SK-N-SH (cell line): Measurements from ENCODE around the gene ITLN1. TPM values are rescaled to one million over a fixed set of nuclear protein-coding genes. Genes with fewer than 3 reads are reported as not detected.

ENCODE experiments used
- CTCF ChIA-PET: fragments of 300-600, 350-600 bp; formaldehyde crosslinking; extraction: SDS; loops from one replicate; lab custom pipeline; 2021; lab: Yijun Ruan, JAX
- POLR2A ChIA-PET: fragments of 350-600 bp; sonication (Branson Sonifier 250); formaldehyde crosslinking; extraction: SDS; loops from one replicate; lab custom pipeline; 2020; ENCODE audit warnings: antibody characterized with exemption, inconsistent platforms; lab: Yijun Ruan, JAX
- DNase-seq: peaks from one replicate; pipeline ENCODE4 v3.0.0; 2012
- H2AFZ ChIP-seq: fragments of 200-600 bp; sonication (generic); 2 replicates; pipeline ENCODE4 v1.8.1; 2016; ENCODE audit warnings: antibody characterized with exemption, mild to moderate bottlenecking, low read depth
- H3F3A ChIP-seq: fragments of 200-600 bp; sonication (generic); replicated peaks from 2 replicates; pipeline ENCODE3; 2016; ENCODE audit warnings: antibody characterized with exemption, mild to moderate bottlenecking; ENCODE audit not compliant: insufficient read depth
- H3K27ac ChIP-seq, 2 experiments: fragments of 200-500 bp in 1 of 2; fragments of 200-600 bp in 1 of 2; sonication (Bioruptor generic) in 1 of 2; sonication (generic), shearing (Covaris generic) in 1 of 2; 2 replicates each; pipeline versions ENCODE4 v1.5.1 to v1.6.1; 2014 to 2016; ENCODE audit warnings: low read depth in 2 of 2, inconsistent platforms in 1 of 2, low read length in 1 of 2, mild to moderate bottlenecking in 1 of 2, mixed read lengths in 1 of 2
- H3K27me3 ChIP-seq: fragments of 200-600 bp; sonication (generic), shearing (Covaris generic); 2 replicates; pipeline ENCODE4 v1.6.1; 2016; ENCODE audit warnings: mixed run types; ENCODE audit not compliant: insufficient read depth
- H3K36me3 ChIP-seq, 2 experiments: fragments of 200-500 bp in 1 of 2; fragments of 200-600 bp in 1 of 2; sonication (Bioruptor generic) in 1 of 2; sonication (generic) in 1 of 2; replicated peaks in 1 of 2; 2 replicates each; pipeline versions ENCODE3 to v1.5.1; 2014 to 2016; ENCODE audit warnings: low read length in 1 of 2, mild to moderate bottlenecking in 1 of 2; ENCODE audit not compliant: insufficient read depth in 2 of 2, control insufficient read depth in 1 of 2
- H3K4me1 ChIP-seq, 2 experiments: fragments of 200-500 bp in 1 of 2; fragments of 200-600 bp in 1 of 2; sonication (Bioruptor generic) in 1 of 2; sonication (generic), shearing (Covaris generic) in 1 of 2; 2 replicates each; pipeline versions ENCODE4 v1.5.1 to v1.6.1; 2014 to 2016; ENCODE audit warnings: low read depth in 1 of 2, low read length in 1 of 2, mixed run types in 1 of 2; ENCODE audit not compliant: insufficient read depth in 2 of 2, control insufficient read depth in 1 of 2
- H3K4me2 ChIP-seq: fragments of 200-600 bp; sonication (generic), shearing (Covaris generic); 2 replicates; pipeline ENCODE4 v1.6.1; 2017; ENCODE audit warnings: mixed run types
- H3K4me3 ChIP-seq, 2 experiments: fragments of 200-500 bp in 1 of 2; fragments of 200-600 bp in 1 of 2; sonication (Bioruptor generic) in 1 of 2; sonication (generic), shearing (Covaris generic) in 1 of 2; 2 replicates each; pipeline versions ENCODE4 v1.5.1 to v1.8.1; 2014 to 2016; ENCODE audit warnings: low read depth in 2 of 2, inconsistent platforms in 1 of 2, low read length in 1 of 2, mild to moderate bottlenecking in 1 of 2, mixed read lengths in 1 of 2, moderate library complexity in 1 of 2
- H3K79me2 ChIP-seq: fragments of 200-600 bp; sonication (generic); 2 replicates; pipeline ENCODE4 v1.8.1; 2017; ENCODE audit warnings: mild to moderate bottlenecking; ENCODE audit not compliant: insufficient read depth
- H3K9ac ChIP-seq: fragments of 200-600 bp; sonication (generic); 2 replicates; pipeline ENCODE4 v1.6.1; 2017; ENCODE audit warnings: mixed run types
- H3K9me2 ChIP-seq: fragments of 200-600 bp; sonication (generic); 2 replicates; pipeline ENCODE4 v1.6.1; 2017; ENCODE audit warnings: mixed run types
- H3K9me3 ChIP-seq: fragments of 200-600 bp; sonication (generic); 2 replicates; pipeline ENCODE4 v1.6.1; 2017; ENCODE audit warnings: mixed run types, mild to moderate bottlenecking, moderate library complexity
- H4K20me1 ChIP-seq: fragments of 200-600 bp; sonication (generic); 2 replicates; pipeline ENCODE4 v1.6.1; 2017; ENCODE audit warnings: mild to moderate bottlenecking, mixed run types; ENCODE audit not compliant: insufficient read depth
- ELF1 ChIP-seq: IDR thresholded peaks from 2 replicates; pipeline ENCODE4 v1.4.0; 2012
- EP300 ChIP-seq, 2 experiments: IDR thresholded peaks; 2 replicates each; pipeline versions ENCODE4 v1.4.0 to v1.6.1; 2012; ENCODE audit warnings: borderline replicate concordance in 1 of 2, low read depth in 1 of 2, low read length in 1 of 2
- EZH2phosphoT487 ChIP-seq: fragments of 200-600 bp; sonication (generic); IDR thresholded peaks from 2 replicates; pipeline ENCODE4 v1.6.1; 2017; ENCODE audit warnings: low read depth, mixed run types, mild to moderate bottlenecking, antibody characterized with exemption, moderate library complexity, borderline replicate concordance
- FOXM1 ChIP-seq: IDR thresholded peaks from 2 replicates; pipeline ENCODE4 v1.4.0; 2012; ENCODE audit warnings: low read depth, mild to moderate bottlenecking
- JUND ChIP-seq: IDR thresholded peaks from 2 replicates; pipeline ENCODE4 v1.4.0; 2012
- MEF2A ChIP-seq: IDR thresholded peaks from 2 replicates; pipeline ENCODE4 v1.4.0; 2012; ENCODE audit warnings: low read depth, borderline replicate concordance
- MXI1 ChIP-seq: IDR thresholded peaks from 2 replicates; pipeline ENCODE4 v1.6.1; 2012; ENCODE audit warnings: mild to moderate bottlenecking, low read depth, low read length, improper control_type of control experiment
- NFIC ChIP-seq: IDR thresholded peaks from 2 replicates; pipeline ENCODE4 v1.4.0; 2012; ENCODE audit warnings: borderline replicate concordance
- NRF1 ChIP-seq: IDR thresholded peaks from 2 replicates; pipeline ENCODE4 v1.6.1; 2012; ENCODE audit warnings: low read depth, mild to moderate bottlenecking, low read length
- POLR2AphosphoS5 ChIP-seq: IDR thresholded peaks from 2 replicates; pipeline ENCODE4 v1.6.1; 2012; ENCODE audit warnings: low read depth, low read length
- RCOR1 ChIP-seq: fragments of 150-350 bp; IDR thresholded peaks from 2 replicates; pipeline ENCODE4 v1.6.1; 2017; ENCODE audit warnings: antibody characterized with exemption, low read length
- RFX5 ChIP-seq: IDR thresholded peaks from 2 replicates; pipeline ENCODE4 v1.6.1; 2012; ENCODE audit warnings: mild to moderate bottlenecking, improper control_type of control experiment, low read length
- TCF12 ChIP-seq: IDR thresholded peaks from 2 replicates; pipeline ENCODE4 v1.4.0; 2012
- YY1 ChIP-seq: IDR thresholded peaks from 2 replicates; pipeline ENCODE4 v1.4.0; 2012; ENCODE audit warnings: low read depth, mild to moderate bottlenecking
- WGBS: methylation state at CpG from one replicate; pipeline ENCODE4 v1.1.6; 2017; ENCODE audit warnings: low lambda C conversion rate; 5-methylcytosine and 5-hydroxymethylcytosine counted together
- polyA plus RNA-seq, 3 experiments: library from polyadenylated mRNA; depleted of rRNA; stranded (reverse); fragments of >200 nt; gene quantifications; 2 replicates each; pipeline ENCODE4 v1.2.3, GENCODE V29; 2012
- TF ChIP-seq, protein P1 (sequence below): fragments of 150-350 bp; IDR thresholded peaks from 2 replicates; pipeline ENCODE4 v1.6.1; 2016; ENCODE audit warnings: mild to moderate bottlenecking, low read depth, low read length
- TF ChIP-seq, protein P2 (sequence below): IDR thresholded peaks from 2 replicates; pipeline ENCODE4 v1.4.0; 2012; ENCODE audit warnings: low read depth, borderline replicate concordance
- TF ChIP-seq, protein P3 (sequence below): IDR thresholded peaks from 2 replicates; pipeline ENCODE4 v1.4.0; 2012; ENCODE audit warnings: low read depth
- TF ChIP-seq, protein P4 (sequence below): fragments of 150-350 bp; IDR thresholded peaks from 2 replicates; pipeline ENCODE4 v1.6.1; 2017; ENCODE audit warnings: antibody characterized with exemption, low read length, low read depth, borderline replicate concordance
- TF ChIP-seq, protein P5 (sequence below): IDR thresholded peaks from 2 replicates; pipeline ENCODE4 v1.6.1; 2012; ENCODE audit warnings: mild to moderate bottlenecking, low read depth, low read length, moderate library complexity
- TF ChIP-seq, protein P6 (sequence below): IDR thresholded peaks from 2 replicates; pipeline ENCODE4 v1.4.0; 2012; ENCODE audit warnings: low read depth, borderline replicate concordance

Gene ITLN1
- polyA plus RNA-seq, 1 of the 3 experiments (the other 2 are of a cell fraction), result not detected

DNA sequence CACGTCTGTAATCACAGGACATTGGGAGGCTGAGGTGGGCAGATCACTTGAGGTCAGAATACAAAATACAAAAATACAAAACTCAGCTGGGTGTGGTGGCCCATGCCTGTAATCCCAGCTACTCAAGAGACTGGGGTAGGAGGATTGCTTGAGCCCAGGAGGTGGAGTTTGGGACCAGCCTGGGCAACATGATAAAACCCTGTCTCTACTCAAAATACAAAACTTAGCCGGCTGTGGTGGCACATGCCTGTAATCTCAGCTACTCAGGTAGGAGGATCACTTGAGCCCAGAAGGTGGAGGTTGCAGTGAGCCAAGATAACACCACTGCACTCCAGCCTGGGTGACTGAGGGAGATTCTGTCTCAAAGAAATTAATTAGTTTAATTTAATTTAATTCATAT lies 6.5 kb upstream of the ITLN1 start (continued):
- TF ChIP-seq MXI1, result no peak
- no peak for TF ChIP-seq RCOR1
- TF ChIP-seq, all 33 proteins: peak for 0

DNA sequence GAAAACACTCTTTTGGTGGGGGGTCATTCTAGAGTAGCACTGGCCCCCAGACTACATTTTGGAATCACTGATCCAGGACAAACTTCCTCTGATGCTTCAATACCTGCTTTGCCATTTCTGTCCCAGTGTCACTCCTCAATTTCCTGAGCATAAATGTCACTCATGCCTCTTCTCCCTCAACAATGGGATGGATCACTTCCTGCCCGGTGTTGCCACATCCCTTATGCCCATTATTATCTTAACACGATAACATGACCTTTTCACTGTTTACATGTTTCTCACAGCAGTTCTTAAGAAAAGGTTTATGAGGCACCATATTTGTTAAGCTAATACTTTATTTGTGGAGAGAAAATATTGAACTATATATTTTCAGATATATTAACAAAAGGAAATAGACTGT lies 3.9 kb upstream of the ITLN1 start:
- Histone ChIP-seq H3K4me3 (no peak overlapping the region), H3K36me3 (no peaks in the 10 kb centered on the region), H3K27me3 (no peaks in the 10 kb centered on the region), H3K9me2 (no peaks in the 10 kb centered on the region), H2AFZ (no peak overlapping the region), H3K9ac (no peak overlapping the region), H3K4me1 (no peaks in the 10 kb centered on the region), H3K79me2 (no peaks in the 10 kb centered on the region), H3K4me2 (no peak overlapping the region), H4K20me1 (no peaks in the 10 kb centered on the region), H3F3A (no peaks in the 10 kb centered on the region), H3K9me3 (no peaks in the 10 kb centered on the region), H3K27ac (no peak overlapping the region)
- ChIA-PET POLR2A (no interaction called here), CTCF (no interaction called here)
- TF ChIP-seq FOXM1 (no peak), EZH2phosphoT487 (no peak), YY1 (no peak), RFX5 (no peak), MEF2A (no peak), NRF1 (no peak), POLR2AphosphoS5 (no peak), JUND (no peak), ELF1 (no peak), NFIC (no peak), EP300 (IDR thresholded peaks at IDR 0.05; ENCODE audit: borderline replicate concordance in 1 of 2, low read depth in 1 of 2, low read length in 1 of 2) (no peak), TCF12 (no peak)
- TF ChIP-seq, protein P1, sequence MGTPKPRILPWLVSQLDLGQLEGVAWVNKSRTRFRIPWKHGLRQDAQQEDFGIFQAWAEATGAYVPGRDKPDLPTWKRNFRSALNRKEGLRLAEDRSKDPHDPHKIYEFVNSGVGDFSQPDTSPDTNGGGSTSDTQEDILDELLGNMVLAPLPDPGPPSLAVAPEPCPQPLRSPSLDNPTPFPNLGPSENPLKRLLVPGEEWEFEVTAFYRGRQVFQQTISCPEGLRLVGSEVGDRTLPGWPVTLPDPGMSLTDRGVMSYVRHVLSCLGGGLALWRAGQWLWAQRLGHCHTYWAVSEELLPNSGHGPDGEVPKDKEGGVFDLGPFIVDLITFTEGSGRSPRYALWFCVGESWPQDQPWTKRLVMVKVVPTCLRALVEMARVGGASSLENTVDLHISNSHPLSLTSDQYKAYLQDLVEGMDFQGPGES, result no peak
- TF ChIP-seq, protein P2, sequence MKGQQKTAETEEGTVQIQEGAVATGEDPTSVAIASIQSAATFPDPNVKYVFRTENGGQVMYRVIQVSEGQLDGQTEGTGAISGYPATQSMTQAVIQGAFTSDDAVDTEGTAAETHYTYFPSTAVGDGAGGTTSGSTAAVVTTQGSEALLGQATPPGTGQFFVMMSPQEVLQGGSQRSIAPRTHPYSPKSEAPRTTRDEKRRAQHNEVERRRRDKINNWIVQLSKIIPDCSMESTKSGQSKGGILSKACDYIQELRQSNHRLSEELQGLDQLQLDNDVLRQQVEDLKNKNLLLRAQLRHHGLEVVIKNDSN, result no peak
- TF ChIP-seq, protein P3, sequence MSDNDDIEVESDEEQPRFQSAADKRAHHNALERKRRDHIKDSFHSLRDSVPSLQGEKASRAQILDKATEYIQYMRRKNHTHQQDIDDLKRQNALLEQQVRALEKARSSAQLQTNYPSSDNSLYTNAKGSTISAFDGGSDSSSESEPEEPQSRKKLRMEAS, result no peak
- TF ChIP-seq, protein P4, sequence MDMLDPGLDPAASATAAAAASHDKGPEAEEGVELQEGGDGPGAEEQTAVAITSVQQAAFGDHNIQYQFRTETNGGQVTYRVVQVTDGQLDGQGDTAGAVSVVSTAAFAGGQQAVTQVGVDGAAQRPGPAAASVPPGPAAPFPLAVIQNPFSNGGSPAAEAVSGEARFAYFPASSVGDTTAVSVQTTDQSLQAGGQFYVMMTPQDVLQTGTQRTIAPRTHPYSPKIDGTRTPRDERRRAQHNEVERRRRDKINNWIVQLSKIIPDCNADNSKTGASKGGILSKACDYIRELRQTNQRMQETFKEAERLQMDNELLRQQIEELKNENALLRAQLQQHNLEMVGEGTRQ, result no peak
- TF ChIP-seq, protein P5, sequence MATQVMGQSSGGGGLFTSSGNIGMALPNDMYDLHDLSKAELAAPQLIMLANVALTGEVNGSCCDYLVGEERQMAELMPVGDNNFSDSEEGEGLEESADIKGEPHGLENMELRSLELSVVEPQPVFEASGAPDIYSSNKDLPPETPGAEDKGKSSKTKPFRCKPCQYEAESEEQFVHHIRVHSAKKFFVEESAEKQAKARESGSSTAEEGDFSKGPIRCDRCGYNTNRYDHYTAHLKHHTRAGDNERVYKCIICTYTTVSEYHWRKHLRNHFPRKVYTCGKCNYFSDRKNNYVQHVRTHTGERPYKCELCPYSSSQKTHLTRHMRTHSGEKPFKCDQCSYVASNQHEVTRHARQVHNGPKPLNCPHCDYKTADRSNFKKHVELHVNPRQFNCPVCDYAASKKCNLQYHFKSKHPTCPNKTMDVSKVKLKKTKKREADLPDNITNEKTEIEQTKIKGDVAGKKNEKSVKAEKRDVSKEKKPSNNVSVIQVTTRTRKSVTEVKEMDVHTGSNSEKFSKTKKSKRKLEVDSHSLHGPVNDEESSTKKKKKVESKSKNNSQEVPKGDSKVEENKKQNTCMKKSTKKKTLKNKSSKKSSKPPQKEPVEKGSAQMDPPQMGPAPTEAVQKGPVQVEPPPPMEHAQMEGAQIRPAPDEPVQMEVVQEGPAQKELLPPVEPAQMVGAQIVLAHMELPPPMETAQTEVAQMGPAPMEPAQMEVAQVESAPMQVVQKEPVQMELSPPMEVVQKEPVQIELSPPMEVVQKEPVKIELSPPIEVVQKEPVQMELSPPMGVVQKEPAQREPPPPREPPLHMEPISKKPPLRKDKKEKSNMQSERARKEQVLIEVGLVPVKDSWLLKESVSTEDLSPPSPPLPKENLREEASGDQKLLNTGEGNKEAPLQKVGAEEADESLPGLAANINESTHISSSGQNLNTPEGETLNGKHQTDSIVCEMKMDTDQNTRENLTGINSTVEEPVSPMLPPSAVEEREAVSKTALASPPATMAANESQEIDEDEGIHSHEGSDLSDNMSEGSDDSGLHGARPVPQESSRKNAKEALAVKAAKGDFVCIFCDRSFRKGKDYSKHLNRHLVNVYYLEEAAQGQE, result no peak
- TF ChIP-seq, protein P6, sequence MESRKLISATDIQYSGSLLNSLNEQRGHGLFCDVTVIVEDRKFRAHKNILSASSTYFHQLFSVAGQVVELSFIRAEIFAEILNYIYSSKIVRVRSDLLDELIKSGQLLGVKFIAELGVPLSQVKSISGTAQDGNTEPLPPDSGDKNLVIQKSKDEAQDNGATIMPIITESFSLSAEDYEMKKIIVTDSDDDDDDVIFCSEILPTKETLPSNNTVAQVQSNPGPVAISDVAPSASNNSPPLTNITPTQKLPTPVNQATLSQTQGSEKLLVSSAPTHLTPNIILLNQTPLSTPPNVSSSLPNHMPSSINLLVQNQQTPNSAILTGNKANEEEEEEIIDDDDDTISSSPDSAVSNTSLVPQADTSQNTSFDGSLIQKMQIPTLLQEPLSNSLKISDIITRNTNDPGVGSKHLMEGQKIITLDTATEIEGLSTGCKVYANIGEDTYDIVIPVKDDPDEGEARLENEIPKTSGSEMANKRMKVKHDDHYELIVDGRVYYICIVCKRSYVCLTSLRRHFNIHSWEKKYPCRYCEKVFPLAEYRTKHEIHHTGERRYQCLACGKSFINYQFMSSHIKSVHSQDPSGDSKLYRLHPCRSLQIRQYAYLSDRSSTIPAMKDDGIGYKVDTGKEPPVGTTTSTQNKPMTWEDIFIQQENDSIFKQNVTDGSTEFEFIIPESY, result no peak
- DNase-seq, result no peak
- WGBS, result 6% methylated on average over 2 of the region's 2 CpGs
